Left ventricle myocardium inferior (tissue), 1 donor: ENCODE measurements around the gene FITM1. TPM values are rescaled to one million over a fixed set of nuclear protein-coding genes. Genes with fewer than 3 reads are reported as not detected.

ENCODE experiments used
- DNase-seq: peaks from one replicate; pipeline ENCODE4 v3.0.0-alpha.2; 2020
- H3K27ac ChIP-seq: fragments of 200-600 bp; replicated peaks from 2 replicates; pipeline ENCODE4 v1.8.0; 2021
- H3K27me3 ChIP-seq: fragments of 200-600 bp; 2 replicates; pipeline ENCODE4 v1.8.0; 2021; ENCODE audit warnings: low read depth
- H3K36me3 ChIP-seq: fragments of 200-600 bp; 2 replicates; pipeline ENCODE4 v1.8.0; 2021
- H3K4me1 ChIP-seq: fragments of 200-600 bp; 2 replicates; pipeline ENCODE4 v1.8.0; 2021
- H3K4me3 ChIP-seq: fragments of 200-600 bp; 2 replicates; pipeline ENCODE4 v1.8.0; 2021; ENCODE audit warnings: mild to moderate bottlenecking, moderate library complexity
- H3K9me3 ChIP-seq: fragments of 200-600 bp; replicated peaks from 2 replicates; pipeline ENCODE4 v1.8.0; 2021
- intact Hi-C: fragments of 100-400 bp; cut with micrococcal nuclease; formaldehyde crosslinking; loops from one replicate; pipeline ENCODE4 v1.11.0; 2022
- total RNA-seq: library from RNA; stranded (reverse); fragmentation: NEBNext Ultra II Directional; extraction: Animal tissue kit (Norgen Biotek cat#: 25700); gene quantifications from one replicate; pipeline ENCODE4 v1.2.1, GENCODE V29; 2021
- TF ChIP-seq, protein P1 (sequence below): fragments of 200-600 bp; IDR thresholded peaks from 2 replicates; pipeline ENCODE4 v1.8.0; 2021; ENCODE audit warnings: antibody characterized with exemption, mild to moderate bottlenecking, borderline replicate concordance
- donor health status: DM: no; HTN: yes; CAD: no; lungs with severe emphysema.

The FITM1 gene
- total RNA-seq, 1 donor from 2014 or later: 148 TPM

GRCh38 chr14:24098229-24098926 is 32.1 kb upstream of the FITM1 start:
- no peak for DNase-seq
- Histone ChIP-seq H3K4me1 (peaks cover 24% of the 10 kb centered on the region), H3K36me3 (peaks cover 3% of the 10 kb centered on the region), H3K4me3 (no peak overlapping the region), H3K9me3 (no peaks in the 10 kb centered on the region), H3K27ac (no peak overlapping the region), H3K27me3 (no peaks in the 10 kb centered on the region)
- TF ChIP-seq, protein P1, sequence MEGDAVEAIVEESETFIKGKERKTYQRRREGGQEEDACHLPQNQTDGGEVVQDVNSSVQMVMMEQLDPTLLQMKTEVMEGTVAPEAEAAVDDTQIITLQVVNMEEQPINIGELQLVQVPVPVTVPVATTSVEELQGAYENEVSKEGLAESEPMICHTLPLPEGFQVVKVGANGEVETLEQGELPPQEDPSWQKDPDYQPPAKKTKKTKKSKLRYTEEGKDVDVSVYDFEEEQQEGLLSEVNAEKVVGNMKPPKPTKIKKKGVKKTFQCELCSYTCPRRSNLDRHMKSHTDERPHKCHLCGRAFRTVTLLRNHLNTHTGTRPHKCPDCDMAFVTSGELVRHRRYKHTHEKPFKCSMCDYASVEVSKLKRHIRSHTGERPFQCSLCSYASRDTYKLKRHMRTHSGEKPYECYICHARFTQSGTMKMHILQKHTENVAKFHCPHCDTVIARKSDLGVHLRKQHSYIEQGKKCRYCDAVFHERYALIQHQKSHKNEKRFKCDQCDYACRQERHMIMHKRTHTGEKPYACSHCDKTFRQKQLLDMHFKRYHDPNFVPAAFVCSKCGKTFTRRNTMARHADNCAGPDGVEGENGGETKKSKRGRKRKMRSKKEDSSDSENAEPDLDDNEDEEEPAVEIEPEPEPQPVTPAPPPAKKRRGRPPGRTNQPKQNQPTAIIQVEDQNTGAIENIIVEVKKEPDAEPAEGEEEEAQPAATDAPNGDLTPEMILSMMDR: no peak
- intact Hi-C loops: no loop called here

- Histone ChIP-seq H3K27ac (no peak overlapping the region), H3K36me3 (peaks cover 3% of the 10 kb centered on the region), H3K4me1 (peaks cover 16% of the 10 kb centered on the region), H3K27me3 (no peaks in the 10 kb centered on the region), H3K4me3 (no peak overlapping the region), H3K9me3 (no peaks in the 10 kb centered on the region)
- DNase-seq: no peak
- TF ChIP-seq, protein P1: no peak
- intact Hi-C loops: no loop called here
These were observed 31.3 kb upstream of the FITM1 start for GRCh38 chr14:24098927-24099813.

DNA sequence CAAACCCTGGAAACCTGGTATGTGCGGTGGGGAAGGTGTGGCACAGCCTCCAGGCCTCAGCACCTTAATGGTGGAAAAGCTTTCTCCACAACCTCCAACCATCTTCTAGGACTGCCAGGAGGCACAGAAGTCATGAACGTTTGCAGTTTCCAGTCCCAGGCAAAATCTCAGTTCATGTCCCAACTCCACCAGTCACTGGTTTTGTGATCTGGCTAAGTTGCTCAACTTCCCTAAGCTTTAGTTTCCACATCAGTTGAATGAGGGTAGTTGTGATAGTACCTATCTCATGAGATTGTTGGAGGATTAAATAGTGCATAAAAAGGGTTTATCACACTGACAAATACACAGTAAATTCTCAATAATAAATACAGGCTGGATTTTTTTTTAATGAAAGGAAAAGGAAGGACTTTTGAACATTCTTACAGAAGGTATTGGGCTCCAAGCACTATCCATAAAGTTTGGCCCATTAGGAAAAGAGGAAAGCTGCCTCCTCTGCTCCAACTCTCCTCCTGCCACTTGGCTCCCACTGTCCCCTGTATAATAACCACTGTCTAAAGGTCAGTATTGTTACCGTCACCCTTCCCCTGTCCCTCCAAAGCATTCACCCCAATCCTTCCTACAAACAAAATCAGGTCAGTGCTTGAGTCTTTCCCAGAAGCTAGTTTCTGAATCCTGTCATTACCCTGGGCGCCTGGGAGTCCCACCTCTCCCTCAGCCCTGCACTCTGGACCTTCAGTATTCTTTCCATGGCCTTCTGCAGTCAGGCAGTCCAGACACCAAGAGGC is 30.1 kb upstream of the FITM1 start:
- peaks cover 4% of the 10 kb centered on the region for H3K4me1 ChIP-seq
- H3K9me3 ChIP-seq: no peaks in the 10 kb centered on the region
- no peak overlapping the region for H3K4me3 ChIP-seq
- no peaks in the 10 kb centered on the region for H3K27me3 ChIP-seq
- no peak overlapping the region for H3K27ac ChIP-seq
- peaks cover 3% of the 10 kb centered on the region for H3K36me3 ChIP-seq
- intact Hi-C loops: no loop called here
- TF ChIP-seq, protein P1: no peak
- DNase-seq: no peak

- H3K36me3 ChIP-seq: peaks cover 3% of the 10 kb centered on the region
These were observed 29.4 kb upstream of the FITM1 start for GRCh38 chr14:24100982-24101494.

More at GRCh38 chr14:24100982-24101494, 29.4 kb upstream of the FITM1 start:
- intact Hi-C loops: no loop called here
- Histone ChIP-seq H3K4me1 (no peaks in the 10 kb centered on the region), H3K27ac (no peak overlapping the region), H3K9me3 (no peaks in the 10 kb centered on the region), H3K27me3 (no peaks in the 10 kb centered on the region), H3K4me3 (no peak overlapping the region)
- DNase-seq: no peak
- TF ChIP-seq, protein P1: no peak
